Epithelial cell of prostate (primary cell): ENCODE measurements around the gene ARHGDIB.

Experiments
- DNase-seq: peaks from one replicate; pipeline ENCODE4 v3.0.0-alpha.2; 2011; ENCODE audit warnings: low read depth, low spot score
- H3K27ac ChIP-seq: fragments of 450-650 bp; 2 replicates; pipeline ENCODE4 v1.5.1; 2017; ENCODE audit warnings: mild to moderate bottlenecking

Gene ARHGDIB

GRCh38 chr12:14936224-14936861 lies 25.1 kb downstream of the ARHGDIB start:
- DNase-seq, result no peak
- H3K27ac ChIP-seq, result no peak overlapping the region

DNA sequence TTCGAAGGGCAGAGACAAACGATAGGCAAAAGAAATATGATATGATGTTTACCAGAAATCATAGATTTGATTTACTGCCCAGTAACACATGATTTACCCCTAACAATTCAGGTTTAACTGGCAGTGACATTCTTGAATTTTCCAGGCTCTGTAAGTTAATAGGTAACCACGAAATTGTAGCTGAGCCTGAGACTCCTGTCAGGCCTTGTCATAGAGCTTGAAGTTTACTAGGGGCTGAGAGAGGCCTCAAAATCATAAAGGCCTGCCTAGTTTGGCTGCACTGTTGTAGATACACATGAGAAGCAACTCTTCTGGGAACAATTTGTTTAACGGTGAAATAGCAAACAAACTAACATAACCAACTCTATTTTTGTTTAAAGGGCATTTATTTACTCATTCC lies 26.4 kb downstream of the ARHGDIB start:
- no peak overlapping the region for H3K27ac ChIP-seq
- DNase-seq, result no peak

DNA sequence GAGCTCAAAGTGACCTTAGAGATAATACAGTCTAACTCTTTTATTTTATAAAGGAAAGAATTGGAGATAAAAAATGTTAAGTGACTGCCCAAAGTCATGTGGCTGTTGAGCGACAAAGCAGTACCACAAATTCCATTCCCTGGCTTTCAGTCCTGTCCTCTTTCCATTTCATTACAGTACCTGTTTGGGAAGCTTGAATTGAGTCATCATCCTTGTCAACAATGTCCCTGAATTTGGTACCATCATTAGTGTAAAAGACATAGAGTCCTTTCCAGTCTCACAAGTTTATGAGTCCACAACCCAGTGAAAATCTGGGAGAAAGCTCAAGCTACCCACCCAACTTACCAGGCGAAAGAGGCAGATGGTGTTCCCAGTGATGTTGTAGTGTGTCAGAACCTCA lies 26.9 kb downstream of the ARHGDIB start:
- no peak for DNase-seq
- no peak overlapping the region for H3K27ac ChIP-seq

GRCh38 chr12:14931791-14932560 lies 29.4 kb downstream of the ARHGDIB start:
- no peak overlapping the region for H3K27ac ChIP-seq
- DNase-seq, result no peak

GRCh38 chr12:14931359-14931758 lies 30.0 kb downstream of the ARHGDIB start:
- H3K27ac ChIP-seq, result no peak overlapping the region
- no peak for DNase-seq

DNA sequence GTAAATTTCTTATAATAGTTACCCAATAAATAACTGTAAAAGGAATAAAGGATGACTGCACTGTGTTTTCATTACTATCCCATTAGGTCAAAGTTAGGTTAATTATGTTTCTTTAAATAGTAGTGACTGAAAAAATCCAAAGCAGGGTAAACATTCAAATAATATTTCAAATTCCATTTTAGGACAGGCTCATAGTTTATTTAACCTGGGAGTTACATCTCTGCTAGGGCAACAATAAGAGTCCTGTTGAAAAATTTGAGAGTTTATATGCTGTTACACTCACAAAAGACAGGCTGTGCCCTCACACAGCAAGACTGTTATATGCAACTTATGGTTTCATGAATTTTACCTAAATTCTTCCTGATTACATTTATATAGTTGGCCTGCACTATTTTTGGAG lies 31.1 kb downstream of the ARHGDIB start:
- no peak overlapping the region for H3K27ac ChIP-seq
- DNase-seq, result no peak

DNA sequence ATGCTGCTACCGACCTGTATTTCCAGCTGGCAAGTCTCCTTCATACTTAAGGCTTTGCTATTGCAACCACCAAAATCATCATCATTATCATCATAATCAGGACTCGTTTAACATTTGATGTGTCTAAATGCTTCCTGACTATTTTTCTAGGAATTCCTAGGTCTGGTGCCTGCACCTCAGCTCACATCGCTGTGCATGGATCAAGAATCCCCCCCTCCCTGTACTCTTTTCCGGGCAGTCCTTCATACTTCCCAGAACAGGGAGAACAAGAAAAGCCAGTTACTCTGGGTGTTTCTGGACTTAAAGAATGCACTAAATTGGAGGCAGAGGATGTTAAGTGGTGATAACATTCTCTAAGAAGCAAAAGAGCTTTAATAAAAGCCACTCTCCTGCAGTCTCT lies 32.5 kb downstream of the ARHGDIB start:
- DNase-seq, result peak; percentile 26
- peak overlapping the region; percentile 29 for H3K27ac ChIP-seq

- H3K27ac ChIP-seq, result no peak overlapping the region
- no peak for DNase-seq
These were observed 34.1 kb downstream of the ARHGDIB start for GRCh38 chr12:14927267-14927666.

- H3K27ac ChIP-seq, result no peak overlapping the region
- DNase-seq, result no peak
These were observed 36.9 kb downstream of the ARHGDIB start for GRCh38 chr12:14924541-14924940.

- H3K27ac ChIP-seq, result no peak overlapping the region
- no peak for DNase-seq
These were observed 37.5 kb downstream of the ARHGDIB start for GRCh38 chr12:14923944-14924343.

GRCh38 chr12:14921218-14921617 lies 40.2 kb downstream of the ARHGDIB start:
- no peak for DNase-seq
- no peak overlapping the region for H3K27ac ChIP-seq

DNA sequence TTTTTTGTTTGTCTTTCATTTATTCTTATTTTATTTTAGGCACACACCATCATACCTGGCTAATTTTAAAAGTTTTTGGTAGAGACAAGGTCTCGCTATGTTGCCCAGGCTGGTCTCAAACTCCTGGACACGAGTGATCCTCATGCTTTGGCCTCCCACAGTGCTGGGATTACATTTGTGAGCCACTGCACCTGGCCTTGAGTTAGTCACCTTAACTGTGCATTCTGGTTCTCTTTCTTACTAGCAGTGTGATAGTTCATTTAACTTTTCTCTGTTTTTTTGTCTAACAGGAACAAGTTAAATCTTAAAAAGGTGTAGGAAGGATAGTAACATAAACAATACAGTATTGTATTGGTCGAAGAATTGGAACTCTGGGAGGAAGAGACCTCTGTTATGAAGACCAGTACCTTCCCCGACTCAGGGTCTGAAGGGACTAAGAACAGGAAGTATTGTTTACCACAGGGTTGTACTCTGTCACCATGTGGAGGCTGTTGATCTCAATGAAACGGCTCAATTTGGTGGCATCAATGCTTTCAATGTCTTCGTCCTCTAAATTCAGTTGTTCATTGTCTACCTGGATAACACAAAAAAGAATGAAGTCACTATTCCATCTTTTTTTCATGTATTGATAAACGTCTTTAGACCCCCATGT lies 40.8 kb downstream of the ARHGDIB start:
- DNase-seq, result no peak

GRCh38 chr12:14919455-14919854 lies 41.9 kb downstream of the ARHGDIB start:
- H3K27ac ChIP-seq, result no peak overlapping the region
- no peak for DNase-seq

More for the DNA sequence above, 40.8 kb downstream of the ARHGDIB start:
- H3K27ac ChIP-seq, result no peak overlapping the region

DNA sequence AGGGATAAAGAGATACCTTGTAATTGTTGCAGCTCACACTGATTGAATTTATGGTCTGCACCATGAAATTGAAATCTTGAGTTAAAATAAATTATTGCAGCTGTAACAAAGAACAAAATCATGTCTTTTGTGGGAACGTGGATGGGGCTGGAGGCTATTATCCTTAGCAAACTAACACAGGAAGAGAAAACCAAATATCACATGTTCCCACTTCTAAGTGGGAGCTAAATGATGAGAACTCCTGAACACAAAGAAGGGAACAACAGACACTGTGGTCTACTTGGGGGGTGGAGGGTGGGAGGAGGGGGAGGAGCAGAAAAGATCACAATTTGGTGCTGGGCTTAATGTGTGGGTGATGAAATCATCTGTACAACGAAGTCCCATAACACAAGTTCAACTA lies 45.7 kb downstream of the ARHGDIB start:
- H3K27ac ChIP-seq, result no peak overlapping the region
- no peak for DNase-seq

DNA sequence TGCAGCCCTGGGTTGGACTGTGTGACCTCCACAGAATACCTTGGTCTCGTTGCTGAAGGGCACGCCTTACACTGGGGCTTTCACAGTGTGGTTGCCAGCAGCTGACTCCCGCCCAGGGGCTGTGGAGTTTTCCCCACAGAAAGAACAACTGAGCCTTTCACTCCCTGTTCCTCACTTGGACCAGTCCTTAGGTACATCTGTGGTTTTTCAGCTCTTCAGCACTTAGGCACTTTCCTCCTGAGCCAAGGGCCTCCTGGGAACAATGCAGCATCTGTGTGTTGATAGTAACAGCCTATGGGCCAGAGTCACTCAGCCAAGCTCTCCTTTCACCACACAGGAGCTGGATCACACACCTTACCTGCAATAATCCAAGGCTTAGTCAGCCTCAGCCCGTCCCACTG lies 48.0 kb downstream of the ARHGDIB start:
- H3K27ac ChIP-seq, result peak overlapping the region; percentile 31
- DNase-seq, result peak; percentile 64

DNA sequence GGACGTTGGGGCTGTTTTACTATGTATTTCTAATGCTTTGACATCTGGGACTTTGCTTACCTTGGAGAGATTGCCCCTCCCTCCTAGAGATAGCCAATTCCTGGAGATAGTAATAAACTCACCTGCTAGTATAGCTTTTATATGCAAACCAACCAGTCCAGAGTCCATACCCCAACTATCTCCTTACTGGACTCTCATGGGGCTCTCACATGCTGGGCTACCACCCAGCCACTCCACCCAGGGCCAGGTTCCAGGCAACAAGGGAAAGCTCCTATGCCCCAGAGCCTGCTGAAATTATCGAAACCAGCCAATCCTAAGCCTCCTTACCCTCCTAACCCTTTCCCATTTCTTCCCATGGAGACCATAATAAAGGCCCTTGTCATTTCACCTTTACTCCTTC lies 50.3 kb downstream of the ARHGDIB start:
- no peak for DNase-seq
- H3K27ac ChIP-seq, result peak overlapping the region; percentile 68

DNA sequence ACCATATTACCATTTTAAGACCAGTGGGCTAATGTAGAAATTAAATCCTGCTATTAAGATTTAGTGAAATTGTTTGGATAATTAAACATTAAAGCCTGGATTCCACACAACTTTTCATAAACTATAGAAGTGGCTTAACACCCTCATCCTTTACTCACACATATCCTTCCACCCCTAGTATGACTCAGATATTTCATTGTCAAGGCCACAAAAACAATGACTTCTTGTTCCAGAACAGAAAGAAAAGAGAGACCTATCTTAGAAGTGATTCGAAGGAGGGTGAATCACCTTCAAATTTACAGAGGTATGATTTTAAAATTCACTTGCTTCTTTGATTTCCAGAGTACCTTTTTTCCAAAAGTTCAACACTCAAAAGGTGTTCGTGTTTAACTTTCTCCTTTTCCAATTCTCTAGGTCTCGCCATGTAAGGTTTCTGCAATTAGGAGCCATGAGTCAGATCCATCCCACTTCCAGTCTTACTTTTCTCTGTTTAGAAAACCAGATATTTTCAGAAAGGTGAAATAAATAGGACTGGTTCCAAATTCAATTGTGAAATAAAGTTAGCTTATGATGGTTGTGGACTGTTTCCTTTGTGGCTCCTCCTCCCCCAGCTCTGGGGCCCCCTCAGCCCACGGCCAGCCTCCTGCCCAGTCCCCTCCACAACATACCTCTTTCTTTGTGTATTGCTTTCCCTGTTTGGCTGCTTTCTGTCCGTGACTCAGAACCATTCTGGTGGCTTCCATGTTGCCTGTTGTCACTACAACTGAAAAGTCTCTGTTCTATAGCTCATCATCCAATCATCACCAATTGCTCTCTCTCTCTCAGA lies 51.1 kb downstream of the ARHGDIB start:
- DNase-seq, result peak; percentile 56
- peak overlapping the region; percentile 68 for H3K27ac ChIP-seq

- no peak overlapping the region for H3K27ac ChIP-seq
- DNase-seq, result no peak
These were observed 53.4 kb downstream of the ARHGDIB start for GRCh38 chr12:14907953-14908352.

GRCh38 chr12:14906114-14906513 lies 55.3 kb downstream of the ARHGDIB start:
- no peak for DNase-seq
- H3K27ac ChIP-seq, result no peak overlapping the region

DNA sequence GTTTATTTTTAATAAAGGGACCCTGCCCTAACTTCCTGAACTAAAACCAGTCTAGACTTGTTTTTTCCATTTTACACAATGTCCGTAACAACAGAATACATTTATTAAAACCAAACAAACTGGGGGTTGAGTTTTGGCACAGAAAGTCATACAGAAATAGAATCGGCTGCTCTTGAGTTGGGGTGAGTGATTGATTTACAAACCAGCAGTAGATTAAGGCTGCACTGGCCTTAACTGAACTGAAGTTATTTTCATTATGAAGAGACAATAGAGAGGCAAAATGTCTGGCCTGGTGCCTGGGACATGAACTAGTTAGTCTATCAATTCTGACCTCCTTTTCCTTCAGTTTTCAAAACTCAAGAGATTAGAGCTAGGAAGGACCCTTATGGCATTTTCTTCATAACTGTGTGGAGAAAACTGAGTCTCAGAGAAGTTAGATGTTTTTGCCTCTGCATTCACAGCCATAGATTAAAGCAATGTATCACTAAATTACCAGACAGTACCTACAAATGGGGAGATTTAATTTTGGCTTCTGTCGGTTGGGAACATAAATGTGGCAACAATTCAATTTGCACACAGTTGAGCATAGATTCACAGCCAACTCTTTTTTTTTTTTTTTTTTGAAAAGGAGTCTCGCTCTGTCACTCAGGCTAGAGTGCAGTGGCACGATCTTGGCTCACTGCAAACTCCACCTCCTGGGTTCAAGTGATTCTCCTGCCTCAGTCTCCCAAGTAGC lies 56.0 kb downstream of the ARHGDIB start:
- no peak for DNase-seq
- H3K27ac ChIP-seq, result peak overlapping the region; percentile 10
